BLaER1 treated with 17β-estradiol and CSF1 and Interleukin-3, amounts not matched to agents 10 nM and 100 nM (cell line): ENCODE data around the gene TMEM139.
A peak's percentile ranks its signal among the peaks of the same experiment; 100 is the strongest.
"Not testable (repeated sequence)": the region's sequence is repeated elsewhere in the genome, so short reads cannot be mapped to it uniquely, and the experiment has no call there.

ENCODE experiments used
- H3K27ac ChIP-seq, 11 experiments: shearing (Covaris generic); formaldehyde crosslinking; 2 replicates each; pipeline ENCODE4 v1.8.1; 2022
- H3K27me3 ChIP-seq, 11 experiments: shearing (Covaris generic); formaldehyde crosslinking; 2 replicates each; pipeline ENCODE4 v1.8.1; 2022
- H3K36me3 ChIP-seq, 11 experiments: shearing (Covaris generic); formaldehyde crosslinking; 2 replicates each; pipeline ENCODE4 v1.8.1; 2022
- H3K4me1 ChIP-seq, 10 experiments: shearing (Covaris generic); formaldehyde crosslinking; 2 replicates each; pipeline ENCODE4 v1.8.1; 2022
- H3K4me2 ChIP-seq, 11 experiments: shearing (Covaris generic); formaldehyde crosslinking; 2 replicates each; pipeline ENCODE4 v1.8.1; 2022
- H3K4me3 ChIP-seq, 10 experiments: shearing (Covaris generic); formaldehyde crosslinking; 2 replicates each; pipeline ENCODE4 v1.8.1; 2022
- H3K9ac ChIP-seq, 11 experiments: shearing (Covaris generic); formaldehyde crosslinking; 2 replicates each; pipeline ENCODE4 v1.8.1; 2022
- H3K9me3 ChIP-seq, 11 experiments: shearing (Covaris generic); formaldehyde crosslinking; replicated peaks in 1 of 11; 2 replicates each; pipeline ENCODE4 v1.8.1; 2022
- H4K20me1 ChIP-seq, 11 experiments: shearing (Covaris generic); formaldehyde crosslinking; 2 replicates each; pipeline ENCODE4 v1.8.1; 2022
- Cebpa-rat ChIP-seq, 11 experiments: shearing (Covaris generic); IDR thresholded peaks; 2 replicates each; pipeline ENCODE4 v1.8.1; 2022

Gene TMEM139

DNA sequence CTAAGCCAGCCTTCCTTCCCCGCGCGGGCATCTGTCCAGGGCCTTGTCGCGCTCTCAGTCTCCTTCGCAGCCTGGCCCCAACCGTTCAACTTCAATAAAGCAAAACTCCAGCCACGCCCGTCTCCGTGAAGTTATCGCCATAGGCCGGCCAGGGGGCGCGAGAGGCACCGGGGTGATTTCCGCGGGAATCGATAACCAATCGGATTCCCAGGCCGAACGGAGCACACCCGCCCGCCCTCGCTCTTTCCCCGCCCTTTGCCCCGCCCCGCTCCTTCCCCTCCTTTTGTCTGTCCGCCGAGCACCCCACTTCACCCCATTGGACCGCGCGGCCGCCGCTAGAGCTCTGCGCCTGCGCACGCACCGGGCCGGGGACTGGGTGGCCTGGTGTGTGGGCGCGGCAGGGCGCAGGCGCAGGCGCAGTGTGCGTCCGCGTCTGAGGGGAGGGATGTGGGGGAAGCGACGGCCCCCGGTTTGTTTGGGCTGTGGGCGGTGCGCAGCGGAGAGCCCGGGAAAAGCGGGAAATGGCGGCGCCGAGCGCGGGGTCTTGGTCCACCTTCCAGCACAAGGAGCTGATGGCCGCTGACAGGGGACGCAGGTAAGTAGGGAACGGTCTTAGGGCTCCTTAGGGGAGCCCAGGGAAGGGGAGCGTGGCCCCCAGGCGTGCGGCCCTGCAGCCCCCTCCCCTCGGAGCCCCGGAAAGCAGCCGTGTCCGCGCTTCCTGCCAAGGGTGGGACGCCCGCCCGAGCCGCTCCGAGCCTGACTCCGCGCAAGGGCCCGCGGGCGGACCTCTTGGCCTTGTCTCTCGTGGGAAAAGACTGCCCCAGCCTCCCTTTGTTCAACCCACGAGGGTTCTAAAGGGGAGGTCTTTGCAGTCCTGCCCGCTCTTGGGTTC lies 3.4 kb downstream of the TMEM139 start, which contains the start of gene CASP2:
CASP2 (plus strand) TSS at position 417 of the 892 bp plus-strand sequence; CDS start at position 522, 105 bp downstream.
- peak within 1 kb of the TSS; percentile 86 to 99 (median 93) for H3K4me3 ChIP-seq
- H3K4me2 ChIP-seq, result peak within 1 kb of the TSS; percentile 75 to 94 (median 89)
- TF ChIP-seq Cebpa-rat (IDR thresholded peaks at IDR 0.05), result no peak
- peak within 1 kb of the TSS; percentile 79 to 98 (median 96) for H3K27ac ChIP-seq
- H3K36me3 ChIP-seq, result peaks cover 19 to 38% (median 33%) of the 10 kb centered on the region in 11 experiments
- peaks cover 0 to 15% (median 0%) of the 10 kb centered on the region in 11 experiments; a peak in 11 of 22 replicates for H3K9me3 ChIP-seq
- peaks cover 19 to 53% (median 38%) of the 10 kb centered on the region in 10 experiments for H3K4me1 ChIP-seq
- no peaks in the 10 kb centered on the region for H3K27me3 ChIP-seq
- H4K20me1 ChIP-seq, result peaks cover 0 to 46% (median 35%) of the 10 kb centered on the region in 11 experiments; a peak in 19 of 22 replicates
- H3K9ac ChIP-seq, result peak within 1 kb of the TSS; percentile 89 to 99 (median 96)

DNA sequence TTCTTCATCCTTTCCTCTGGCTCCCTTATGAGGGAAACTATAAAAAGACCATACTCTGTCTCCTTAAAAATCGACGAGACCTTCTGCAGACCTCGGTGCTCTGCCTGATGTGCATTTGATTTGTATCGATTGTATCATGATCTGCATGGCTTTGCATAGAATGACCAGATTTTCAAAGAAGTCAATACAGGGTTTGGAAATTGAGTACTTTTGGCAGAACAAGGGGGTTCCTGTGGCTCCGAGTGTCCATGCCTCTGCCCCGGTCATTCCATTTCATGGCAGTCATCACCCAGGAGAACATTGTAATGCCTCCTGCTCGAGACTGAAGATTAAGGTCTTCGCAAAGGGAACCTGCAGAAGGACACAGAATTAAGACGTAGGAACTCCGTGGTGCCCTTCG lies 4.1 kb downstream of the TMEM139 start:
- Histone ChIP-seq H3K36me3 (peaks cover 26 to 44% (median 40%) of the 10 kb centered on the region in 11 experiments), H3K4me1 (peaks cover 19 to 53% (median 36%) of the 10 kb centered on the region in 10 experiments), H3K27ac (peak overlapping the region; percentile 79 to 98 (median 96); a peak in 21 of 22 replicates), H3K4me2 (peak overlapping the region; percentile 75 to 94 (median 89)), H3K27me3 (no peaks in the 10 kb centered on the region), H3K4me3 (peak overlapping the region; percentile 86 to 99 (median 93)), H4K20me1 (peaks cover 0 to 52% (median 42%) of the 10 kb centered on the region in 11 experiments; a peak in 19 of 22 replicates), H3K9ac (peak overlapping the region; percentile 89 to 99 (median 96)), H3K9me3 (peaks cover 0 to 15% (median 0%) of the 10 kb centered on the region in 11 experiments; a peak in 11 of 22 replicates)
- TF ChIP-seq Cebpa-rat (IDR thresholded peaks at IDR 0.05), result no peak

DNA sequence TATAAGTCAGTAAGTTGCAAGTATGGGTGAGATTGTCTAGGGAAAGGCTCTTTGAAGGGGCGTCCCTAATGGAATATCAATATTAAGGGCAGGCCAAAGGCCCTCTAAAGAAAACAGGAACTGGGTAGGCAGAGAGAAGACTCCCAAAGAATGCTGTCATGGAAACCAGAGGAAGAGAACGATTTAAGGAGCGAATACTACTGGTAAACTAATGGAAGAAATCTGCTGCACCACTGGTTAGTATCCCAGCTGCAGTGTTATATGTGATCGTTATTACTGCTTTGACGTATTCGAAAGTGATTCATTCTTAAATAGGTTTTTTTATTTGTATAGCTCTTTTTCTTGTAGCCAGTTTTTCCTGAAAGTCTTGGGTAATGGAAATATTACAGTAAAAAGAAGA lies 4.7 kb downstream of the TMEM139 start:
- H3K4me2 ChIP-seq, result peak overlapping the region; percentile 75 to 94 (median 89)
- H3K4me3 ChIP-seq, result peak overlapping the region; percentile 86 to 99 (median 93)
- H3K9me3 ChIP-seq, result peaks cover 0 to 15% (median 0%) of the 10 kb centered on the region in 11 experiments; a peak in 11 of 22 replicates
- H3K27ac ChIP-seq, result peak overlapping the region in 10 of 11 experiments; percentile 80 to 98 (median 96); a peak in 20 of 22 replicates
- peak overlapping the region; percentile 89 to 99 (median 96) for H3K9ac ChIP-seq
- no peak for TF ChIP-seq Cebpa-rat (IDR thresholded peaks at IDR 0.05)
- H4K20me1 ChIP-seq, result peaks cover 0 to 58% (median 48%) of the 10 kb centered on the region in 11 experiments; a peak in 19 of 22 replicates
- peaks cover 19 to 57% (median 37%) of the 10 kb centered on the region in 10 experiments for H3K4me1 ChIP-seq
- no peaks in the 10 kb centered on the region for H3K27me3 ChIP-seq
- H3K36me3 ChIP-seq, result peaks cover 32 to 50% (median 46%) of the 10 kb centered on the region in 11 experiments

DNA sequence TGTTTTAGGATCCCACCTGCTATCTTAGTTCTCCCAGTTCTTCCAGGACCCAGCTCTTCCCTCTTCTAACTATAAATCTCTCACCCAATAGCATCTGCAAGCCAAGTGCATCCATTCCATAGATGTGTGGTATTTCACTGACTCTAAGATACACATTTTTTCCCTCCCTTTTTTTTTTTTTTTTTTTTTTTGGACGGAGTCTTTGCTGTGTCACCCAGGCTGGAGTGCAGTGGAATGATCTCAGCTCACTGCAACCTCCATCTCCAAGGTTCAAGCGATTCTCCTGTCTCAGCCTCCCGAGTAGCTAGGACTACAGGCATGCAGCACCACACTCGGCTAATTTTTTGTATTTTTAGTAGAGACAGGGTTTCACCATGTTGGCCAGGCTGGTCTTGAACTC lies 5.1 kb downstream of the TMEM139 start:
- Histone ChIP-seq H3K36me3 (peaks cover 36 to 55% (median 50%) of the 10 kb centered on the region in 11 experiments), H3K27ac (peak overlapping the region in 1 of 11 experiments; percentile 89; a peak in 2 of 22 replicates), H3K4me3 (peak overlapping the region; percentile 86 to 99 (median 93)), H3K4me1 (peaks cover 19 to 62% (median 40%) of the 10 kb centered on the region in 10 experiments), H3K9me3 (peaks cover 0 to 15% (median 0%) of the 10 kb centered on the region in 11 experiments; a peak in 11 of 22 replicates), H4K20me1 (peaks cover 0 to 63% (median 52%) of the 10 kb centered on the region in 11 experiments; a peak in 19 of 22 replicates), H3K9ac (peak overlapping the region in 9 of 11 experiments; percentile 33 to 99 (median 96); a peak in 15 of 22 replicates), H3K4me2 (peak overlapping the region; percentile 75 to 94 (median 89))
- H3K27me3 ChIP-seq, result not testable (repeated sequence)

DNA sequence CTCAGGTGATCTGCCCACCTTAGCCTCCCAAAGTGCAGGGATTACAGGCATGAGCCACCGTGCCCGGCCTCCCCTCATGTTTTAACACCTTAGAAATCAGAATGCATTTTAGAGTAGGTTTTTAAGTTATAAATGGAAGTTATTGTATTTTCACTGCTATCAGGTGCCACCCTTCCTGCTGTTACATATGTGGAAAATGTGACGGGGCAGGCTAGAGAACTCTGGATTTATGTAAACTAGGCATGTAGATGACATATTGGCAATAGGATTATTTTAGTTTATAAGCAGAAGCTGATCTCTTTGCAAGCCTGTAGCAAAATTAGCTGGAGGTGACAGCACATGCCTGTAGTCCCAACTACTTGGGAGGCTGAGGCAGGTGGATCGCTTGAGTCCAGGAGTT lies 5.5 kb downstream of the TMEM139 start:
- Histone ChIP-seq H4K20me1 (peaks cover 0 to 67% (median 56%) of the 10 kb centered on the region in 11 experiments; a peak in 19 of 22 replicates), H3K4me3 (peak overlapping the region in 9 of 10 experiments; percentile 86 to 99 (median 91); a peak in 16 of 20 replicates), H3K9ac (peak overlapping the region in 9 of 11 experiments; percentile 33 to 99 (median 95); a peak in 11 of 22 replicates), H3K9me3 (peaks cover 0 to 15% (median 0%) of the 10 kb centered on the region in 11 experiments; a peak in 11 of 22 replicates), H3K36me3 (peaks cover 40 to 59% (median 54%) of the 10 kb centered on the region in 11 experiments), H3K27me3 (no peaks in the 10 kb centered on the region), H3K4me1 (peaks cover 23 to 66% (median 42%) of the 10 kb centered on the region in 10 experiments), H3K4me2 (peak overlapping the region; percentile 75 to 94 (median 89)), H3K27ac (no peak overlapping the region)
- TF ChIP-seq Cebpa-rat (IDR thresholded peaks at IDR 0.05), result no peak

DNA sequence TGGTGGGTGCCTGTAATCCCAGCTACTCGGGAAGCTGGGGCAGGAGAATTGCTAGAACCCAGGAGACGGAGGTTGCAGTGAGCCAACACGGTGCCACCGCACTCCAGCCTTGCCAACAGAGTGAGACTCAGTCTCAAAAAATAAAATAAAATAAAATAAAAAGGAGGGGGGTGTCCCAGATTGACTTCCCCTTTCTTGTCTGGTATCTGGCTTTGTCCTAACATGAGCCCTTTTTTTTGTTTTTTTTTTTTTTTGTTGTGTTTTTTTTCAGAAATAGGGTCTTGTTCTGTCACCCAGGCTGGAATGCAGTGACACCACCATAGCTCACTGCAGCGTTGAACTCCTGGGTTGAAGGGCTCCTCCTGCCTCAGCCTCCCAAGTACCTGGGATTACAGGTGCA lies 8.1 kb downstream of the TMEM139 start:
- TF ChIP-seq Cebpa-rat (IDR thresholded peaks at IDR 0.05), result no peak
- no peak overlapping the region for H3K4me3 ChIP-seq
- H3K4me1 ChIP-seq, result peaks cover 37 to 79% (median 57%) of the 10 kb centered on the region in 10 experiments
- no peak overlapping the region; a peak in 1 of 22 replicates for H3K9ac ChIP-seq
- peak overlapping the region in 3 of 11 experiments; percentile 6 to 32 (median 13); a peak in 3 of 22 replicates for H3K27ac ChIP-seq
- peaks cover 57 to 85% (median 79%) of the 10 kb centered on the region in 11 experiments for H3K36me3 ChIP-seq
- H4K20me1 ChIP-seq, result peaks cover 0 to 92% (median 74%) of the 10 kb centered on the region in 11 experiments; a peak in 19 of 22 replicates
- no peaks in the 10 kb centered on the region; a peak in 1 of 22 replicates for H3K9me3 ChIP-seq
- H3K4me2 ChIP-seq, result peak overlapping the region in 4 of 11 experiments; percentile 22 to 89 (median 76); a peak in 7 of 22 replicates
- no peaks in the 10 kb centered on the region for H3K27me3 ChIP-seq

DNA sequence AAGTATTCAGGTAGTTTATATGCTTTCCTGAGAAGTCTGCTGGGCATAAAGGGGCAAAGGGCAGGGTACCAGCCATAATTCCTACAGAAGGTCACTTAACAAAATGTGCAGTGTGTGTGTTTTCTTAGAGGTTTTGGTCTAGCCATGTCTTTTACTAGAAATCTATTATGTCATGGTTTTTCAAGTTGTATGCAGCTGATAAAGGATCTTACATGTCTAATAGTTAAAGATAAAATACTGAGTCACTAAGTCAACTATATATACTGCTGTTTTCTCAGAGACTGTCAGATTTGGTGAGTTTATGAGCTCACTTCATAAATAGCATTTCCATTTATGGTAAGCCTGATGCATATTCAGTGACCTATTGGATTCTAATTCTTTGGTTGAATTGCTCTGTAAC lies 11.1 kb downstream of the TMEM139 start:
- Histone ChIP-seq H3K9me3 (no peaks in the 10 kb centered on the region), H3K4me3 (no peak overlapping the region), H3K27ac (no peak overlapping the region), H3K36me3 (peaks cover 87 to 100% (median 100%) of the 10 kb centered on the region in 11 experiments), H3K27me3 (no peaks in the 10 kb centered on the region), H3K4me1 (peaks cover 31 to 90% (median 55%) of the 10 kb centered on the region in 10 experiments), H4K20me1 (peaks cover 0 to 99% (median 67%) of the 10 kb centered on the region in 11 experiments; a peak in 17 of 22 replicates), H3K9ac (no peak overlapping the region), H3K4me2 (peak overlapping the region in 9 of 11 experiments; percentile 5 to 75 (median 38); a peak in 16 of 22 replicates)
- no peak for TF ChIP-seq Cebpa-rat (IDR thresholded peaks at IDR 0.05)

DNA sequence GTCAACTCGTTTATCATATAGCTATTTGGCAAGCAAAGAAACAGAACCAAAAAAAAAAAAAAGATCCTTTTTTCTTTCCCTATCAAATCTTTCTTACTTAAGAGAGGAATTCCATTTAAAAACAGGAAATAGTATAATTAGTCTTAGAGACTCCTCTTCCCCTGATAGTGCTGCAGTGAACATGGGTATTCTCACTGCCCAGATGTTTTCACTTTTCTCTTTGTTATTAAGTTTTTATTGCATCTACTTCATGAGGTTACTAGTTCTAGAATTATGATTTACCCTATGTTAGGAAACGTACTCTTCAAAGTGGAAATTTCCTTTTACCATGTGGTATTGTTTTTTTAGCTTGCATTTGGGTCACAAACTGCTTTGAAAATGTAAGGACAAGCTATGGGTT lies 11.9 kb downstream of the TMEM139 start:
- H3K27me3 ChIP-seq, result no peaks in the 10 kb centered on the region
- peak overlapping the region in 1 of 11 experiments; percentile 16; a peak in 1 of 22 replicates for H3K27ac ChIP-seq
- H3K4me2 ChIP-seq, result peak overlapping the region in 10 of 11 experiments; percentile 5 to 75 (median 39); a peak in 17 of 22 replicates
- H3K4me3 ChIP-seq, result no peak overlapping the region
- H3K9me3 ChIP-seq, result no peaks in the 10 kb centered on the region
- H4K20me1 ChIP-seq, result peaks cover 0 to 99% (median 59%) of the 10 kb centered on the region in 11 experiments; a peak in 17 of 22 replicates
- TF ChIP-seq Cebpa-rat (IDR thresholded peaks at IDR 0.05), result no peak
- peak overlapping the region in 2 of 11 experiments; percentile 30 to 40; a peak in 2 of 22 replicates for H3K9ac ChIP-seq
- H3K36me3 ChIP-seq, result peaks cover 86 to 100% (median 99%) of the 10 kb centered on the region in 11 experiments
- H3K4me1 ChIP-seq, result peaks cover 35 to 90% (median 60%) of the 10 kb centered on the region in 10 experiments
